IPS DF 4.7 (cell line): ENCODE measurements around the gene LILRA2.
"Not testable (repeated sequence)": the region's sequence is repeated elsewhere in the genome, so short reads cannot be mapped to it uniquely, and the experiment has no call there.

Experiments
- DNase-seq: peaks from one replicate; pipeline ENCODE4 v3.0.0-alpha.2; 2013; ENCODE audit warnings: low spot score; ENCODE audit errors: extremely low read depth

LILRA2 gene

GRCh38 chr19:54571715-54572615, 1.6 kb upstream of the LILRA2 start:
- DNase-seq: not testable (repeated sequence)

- no peak for DNase-seq
These were observed 786 bp upstream of the LILRA2 start for GRCh38 chr19:54572696-54573311.

GRCh38 chr19:54574051-54574450, 461 bp downstream of the LILRA2 start:
- DNase-seq: no peak

GRCh38 chr19:54574527-54575056, 1.0 kb downstream of the LILRA2 start:
- no peak for DNase-seq

GRCh38 chr19:54575205-54575604, 1.6 kb downstream of the LILRA2 start:
- not testable (repeated sequence) for DNase-seq

GRCh38 chr19:54576411-54576976, 2.9 kb downstream of the LILRA2 start:
- no peak for DNase-seq

GRCh38 chr19:54577334-54577733, 3.7 kb downstream of the LILRA2 start:
- no peak for DNase-seq

GRCh38 chr19:54578268-54578667, 4.7 kb downstream of the LILRA2 start:
- DNase-seq: not testable (repeated sequence)

- no peak for DNase-seq
These were observed 12.8 kb downstream of the LILRA2 start for GRCh38 chr19:54586397-54586796.

- DNase-seq: no peak
These were observed 13.4 kb downstream of the LILRA2 start for GRCh38 chr19:54587026-54587425.

GRCh38 chr19:54593445-54593844, 19.9 kb downstream of the LILRA2 start, which contains the start of gene LILRA1:
Gene LILRA1, plus strand, starts transcription at chr19:54593632. Its CDS starts 613 bp downstream, at chr19:54594245.
- not testable (repeated sequence) for DNase-seq

GRCh38 chr19:54593931-54594626, 20.5 kb downstream of the LILRA2 start:
- not testable (repeated sequence) for DNase-seq

- DNase-seq: no peak
These were observed 21.1 kb downstream of the LILRA2 start for GRCh38 chr19:54594737-54595136.

GRCh38 chr19:54595680-54596436, 22.3 kb downstream of the LILRA2 start:
- not testable (repeated sequence) for DNase-seq

GRCh38 chr19:54600212-54600611, 26.6 kb downstream of the LILRA2 start:
- no peak for DNase-seq

- DNase-seq: no peak
These were observed 32.6 kb downstream of the LILRA2 start for GRCh38 chr19:54606230-54606629.

GRCh38 chr19:54606891-54607784, 33.5 kb downstream of the LILRA2 start:
- no peak for DNase-seq

GRCh38 chr19:54607785-54608150, 34.2 kb downstream of the LILRA2 start:
- no peak for DNase-seq

- no peak for DNase-seq
These were observed 34.6 kb downstream of the LILRA2 start for GRCh38 chr19:54608205-54608604.

GRCh38 chr19:54608792-54609191, 35.2 kb downstream of the LILRA2 start:
- DNase-seq: no peak
